ENCODE data around the gene DNAJB6.

DNA sequence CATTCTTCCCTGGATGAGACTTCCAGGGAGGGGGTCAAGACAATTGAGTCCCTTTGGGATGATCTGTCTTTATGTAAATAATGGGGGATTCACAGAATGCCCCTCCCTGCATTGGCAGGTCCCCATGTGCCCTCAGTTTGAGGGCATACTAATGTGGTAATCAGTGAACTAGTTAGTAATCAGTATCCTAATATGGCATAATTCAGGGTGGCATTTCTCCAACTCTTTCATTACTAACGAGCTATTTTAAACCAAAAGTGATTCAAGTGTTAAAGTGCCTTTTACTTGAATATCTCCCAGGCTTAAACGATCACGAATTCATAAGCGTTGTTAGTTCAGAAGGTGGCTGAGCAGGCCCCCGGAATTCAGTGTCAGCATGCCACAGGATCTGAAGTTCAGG is 1.6 kb upstream of the DNAJB6 start:
- TF ChIP-seq, protein P1, sequence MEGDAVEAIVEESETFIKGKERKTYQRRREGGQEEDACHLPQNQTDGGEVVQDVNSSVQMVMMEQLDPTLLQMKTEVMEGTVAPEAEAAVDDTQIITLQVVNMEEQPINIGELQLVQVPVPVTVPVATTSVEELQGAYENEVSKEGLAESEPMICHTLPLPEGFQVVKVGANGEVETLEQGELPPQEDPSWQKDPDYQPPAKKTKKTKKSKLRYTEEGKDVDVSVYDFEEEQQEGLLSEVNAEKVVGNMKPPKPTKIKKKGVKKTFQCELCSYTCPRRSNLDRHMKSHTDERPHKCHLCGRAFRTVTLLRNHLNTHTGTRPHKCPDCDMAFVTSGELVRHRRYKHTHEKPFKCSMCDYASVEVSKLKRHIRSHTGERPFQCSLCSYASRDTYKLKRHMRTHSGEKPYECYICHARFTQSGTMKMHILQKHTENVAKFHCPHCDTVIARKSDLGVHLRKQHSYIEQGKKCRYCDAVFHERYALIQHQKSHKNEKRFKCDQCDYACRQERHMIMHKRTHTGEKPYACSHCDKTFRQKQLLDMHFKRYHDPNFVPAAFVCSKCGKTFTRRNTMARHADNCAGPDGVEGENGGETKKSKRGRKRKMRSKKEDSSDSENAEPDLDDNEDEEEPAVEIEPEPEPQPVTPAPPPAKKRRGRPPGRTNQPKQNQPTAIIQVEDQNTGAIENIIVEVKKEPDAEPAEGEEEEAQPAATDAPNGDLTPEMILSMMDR (IDR thresholded peaks at IDR 0.05), result no peak
- no peak for TF ChIP-seq POLR2A (IDR thresholded peaks at IDR 0.05)
